H9 (cell line): Measurements from ENCODE around the gene ADAMTS18. TPM values are rescaled to one million over a fixed set of nuclear protein-coding genes. Genes with fewer than 3 reads are reported as not detected.

ENCODE experiments used
- DNase-seq: peaks from one replicate; pipeline ENCODE4 v3.0.0-alpha.2; 2017
- H2AFZ ChIP-seq: one replicate; pipeline ENCODE4 v1.6.1; 2013; ENCODE audit warnings: mild to moderate bottlenecking, low read length, control low read depth, moderate library complexity
- H2AK5ac ChIP-seq: 2 replicates; pipeline ENCODE4 v1.6.1; 2013; ENCODE audit warnings: low read length, control low read depth, mixed read lengths; ENCODE audit not compliant: insufficient read length
- H2BK120ac ChIP-seq: one replicate; pipeline ENCODE4 v1.6.1; 2013; ENCODE audit warnings: low read depth, mild to moderate bottlenecking, low read length, control low read depth, inconsistent platforms; ENCODE audit not compliant: poor library complexity, severe bottlenecking
- H2BK12ac ChIP-seq: 2 replicates; pipeline ENCODE4 v1.6.1; 2013; ENCODE audit warnings: low read length, control low read depth, mixed read lengths, low read depth; ENCODE audit not compliant: insufficient read length
- H2BK15ac ChIP-seq: 2 replicates; pipeline ENCODE4 v1.6.1; 2013; ENCODE audit warnings: low read depth, low read length, control low read depth
- H2BK20ac ChIP-seq: one replicate; pipeline ENCODE4 v1.6.1; 2013; ENCODE audit warnings: low read depth, mild to moderate bottlenecking, low read length, control low read depth, inconsistent platforms; ENCODE audit not compliant: poor library complexity, severe bottlenecking
- H2BK5ac ChIP-seq: 2 replicates; pipeline ENCODE4 v1.6.1; 2013; ENCODE audit warnings: low read length, control low read depth, mixed read lengths; ENCODE audit not compliant: insufficient read length
- H3K14ac ChIP-seq: 2 replicates; pipeline ENCODE4 v1.6.1; 2013; ENCODE audit warnings: low read length, control low read depth; ENCODE audit not compliant: insufficient read depth
- H3K18ac ChIP-seq: 2 replicates; pipeline ENCODE4 v1.6.1; 2013; ENCODE audit warnings: low read depth, mild to moderate bottlenecking, mixed read lengths, low read length, control low read depth; ENCODE audit not compliant: insufficient read length
- H3K23ac ChIP-seq: 2 replicates; pipeline ENCODE4 v1.6.1; 2013; ENCODE audit warnings: low read length, control low read depth, mixed read lengths, low read depth; ENCODE audit not compliant: insufficient read length
- H3K23me2 ChIP-seq: 2 replicates; pipeline ENCODE4 v1.6.1; 2013; ENCODE audit warnings: low read depth, mild to moderate bottlenecking, mixed read lengths, low read length, control low read depth; ENCODE audit not compliant: insufficient read length, poor library complexity, severe bottlenecking
- H3K27ac ChIP-seq: 2 replicates; pipeline ENCODE4 v1.5.1; 2013; ENCODE audit warnings: low read length, control low read depth, mixed read lengths, low read depth; ENCODE audit not compliant: insufficient read length
- H3K27me3 ChIP-seq: 2 replicates; pipeline ENCODE4 v1.6.1; 2013; ENCODE audit warnings: low read length, control low read depth, inconsistent platforms; ENCODE audit not compliant: insufficient read depth
- H3K4ac ChIP-seq: 2 replicates; pipeline ENCODE4 v1.6.1; 2013; ENCODE audit warnings: low read depth, mild to moderate bottlenecking, control low read depth, inconsistent platforms, low read length, moderate library complexity
- H3K4me1 ChIP-seq: 2 replicates; pipeline ENCODE4 v1.6.1; 2013; ENCODE audit warnings: low read length, control low read depth, inconsistent platforms; ENCODE audit not compliant: insufficient read depth
- H3K4me2 ChIP-seq: 2 replicates; pipeline ENCODE4 v1.6.1; 2013; ENCODE audit warnings: low read length, control low read depth, mixed read lengths; ENCODE audit not compliant: insufficient read length, insufficient read depth
- H3K56ac ChIP-seq: 2 replicates; pipeline ENCODE4 v1.6.1; 2013; ENCODE audit warnings: low read depth, mild to moderate bottlenecking, mixed read lengths, low read length, control low read depth; ENCODE audit not compliant: insufficient read length
- H3K79me1 ChIP-seq: 2 replicates; pipeline ENCODE4 v1.6.1; 2013; ENCODE audit warnings: low read depth, mild to moderate bottlenecking, moderate library complexity, low read length, control low read depth, inconsistent platforms; ENCODE audit not compliant: insufficient read depth, poor library complexity, severe bottlenecking
- H3K79me2 ChIP-seq: 2 replicates; pipeline ENCODE4 v1.6.1; 2013; ENCODE audit warnings: low read length, control low read depth, inconsistent platforms; ENCODE audit not compliant: insufficient read depth
- H3K9ac ChIP-seq: 2 replicates; pipeline ENCODE4 v1.6.1; 2013; ENCODE audit warnings: low read length, control low read depth, mixed read lengths; ENCODE audit not compliant: insufficient read length; ENCODE audit errors: extremely low read depth
- H3K9me3 ChIP-seq: one replicate; pipeline ENCODE4 v1.6.1; 2013; ENCODE audit warnings: low read depth, low read length, inconsistent platforms; ENCODE audit not compliant: control insufficient read depth
- H3T11ph ChIP-seq: one replicate; pipeline ENCODE4 v1.6.1; 2013; ENCODE audit warnings: mild to moderate bottlenecking, low read length, control low read depth, inconsistent platforms
- H4K20me1 ChIP-seq: one replicate; pipeline ENCODE4 v1.6.1; 2013; ENCODE audit not compliant: control insufficient read depth, insufficient read length, insufficient read depth
- H4K5ac ChIP-seq: 2 replicates; pipeline ENCODE4 v1.6.1; 2013; ENCODE audit warnings: low read depth, mild to moderate bottlenecking, mixed read lengths, low read length, control low read depth; ENCODE audit not compliant: insufficient read length
- H4K8ac ChIP-seq: replicated peaks from 2 replicates; pipeline ENCODE4 v1.6.1; 2013; ENCODE audit warnings: low read length, control low read depth, mixed read lengths, low read depth; ENCODE audit not compliant: insufficient read length
- H4K91ac ChIP-seq: 2 replicates; pipeline ENCODE4 v1.6.1; 2013; ENCODE audit warnings: low read depth, mild to moderate bottlenecking, moderate library complexity, mixed read lengths, low read length, control low read depth; ENCODE audit not compliant: insufficient read length
- H3K27ac Mint-ChIP-seq, 3 experiments: 2 replicates in 2 of 3; 3 replicates in 1 of 3; pipeline ENCODE4 v1.8.0; 2020 to 2021; ENCODE audit warnings: mixed read lengths in 3 of 3, mild to moderate bottlenecking in 1 of 3, moderate library complexity in 1 of 3
- H3K27me3 Mint-ChIP-seq: 2 replicates; pipeline ENCODE4 v1.8.0; 2021; ENCODE audit warnings: low read depth, mild to moderate bottlenecking, moderate library complexity, mixed read lengths
- H3K36me3 Mint-ChIP-seq, 3 experiments: 2 replicates in 2 of 3; 3 replicates in 1 of 3; pipeline ENCODE4 v1.8.0; 2020 to 2021; ENCODE audit warnings: low read depth in 3 of 3, mixed read lengths in 3 of 3; ENCODE audit not compliant: insufficient read depth in 1 of 3
- H3K4me1 Mint-ChIP-seq, 2 experiments: 2 replicates each; pipeline ENCODE4 v1.8.0; 2020; ENCODE audit warnings: mixed read lengths in 2 of 2
- H3K4me3 Mint-ChIP-seq, 2 experiments: 2 replicates in 1 of 2; 3 replicates in 1 of 2; pipeline ENCODE4 v1.8.0; 2020 to 2021; ENCODE audit warnings: mild to moderate bottlenecking in 2 of 2, mixed read lengths in 2 of 2, moderate library complexity in 1 of 2
- H3K9me3 Mint-ChIP-seq, 2 experiments: 2 replicates in 1 of 2; 3 replicates in 1 of 2; pipeline ENCODE4 v1.8.0; 2020; ENCODE audit warnings: mild to moderate bottlenecking in 2 of 2, mixed read lengths in 2 of 2, moderate library complexity in 1 of 2
- CTCF ChIP-seq: fragments of 200-600 bp; sonication (generic); conservative IDR thresholded peaks from 3 replicates; pipeline ENCODE4 v1.8.0; 2021; ENCODE audit warnings: antibody characterized with exemption, mild to moderate bottlenecking
- WGBS: extraction: QIAGEN DNeasy Blood & Tissue Kit; methylation state at CpG from one replicate; pipeline ENCODE4 v1.1.7; 2013; ENCODE audit warnings: missing lambda C conversion rate, low lambda C conversion rate, mixed read lengths; ENCODE audit not compliant: insufficient read length; ENCODE audit errors: extremely low coverage; 5-methylcytosine and 5-hydroxymethylcytosine counted together
- total RNA-seq: library from RNA; stranded (reverse); gene quantifications from 2 replicates; pipeline ENCODE4 v1.2.1, GENCODE V29; 2021

Gene ADAMTS18
- total RNA-seq, 1 experiment from 2014 or later = 0.07 TPM

GRCh38 chr16:77439106-77439505, 4.3 kb upstream of the ADAMTS18 start:
- H3K4me3 Mint-ChIP-seq = no peak overlapping the region
- peaks cover 20 to 22% of the 10 kb centered on the region in 2 experiments for H3K4me1 Mint-ChIP-seq

More at GRCh38 chr16:77439106-77439505, 4.3 kb upstream of the ADAMTS18 start:
- Histone ChIP-seq H4K5ac (no peak overlapping the region), H2AFZ (no peak overlapping the region), H3K14ac (no peak overlapping the region), H3K27me3 (peaks cover 5% of the 10 kb centered on the region; the same call in 1 of the 2 replicates), H2BK20ac (no peak overlapping the region), H3K79me2 (no peaks in the 10 kb centered on the region), H3K9ac (no peak overlapping the region), H3K27ac (no peak overlapping the region), H4K91ac (no peak overlapping the region), H3K56ac (no peak overlapping the region), H4K8ac (no peak overlapping the region), H3K23me2 (peaks cover 10% of the 10 kb centered on the region), H3K4me1 (0 out of 2 replicates have a peak, but pooled peaks cover 8% of the 10 kb centered on the region), H3K4ac (no peak overlapping the region), H2BK15ac (no peak overlapping the region), H3K9me3 (no peaks in the 10 kb centered on the region), H3K4me2 (no peak overlapping the region), H3T11ph (no peak overlapping the region), H2BK5ac (no peak overlapping the region), H3K79me1 (no peaks in the 10 kb centered on the region), H2BK120ac (no peak overlapping the region), H2BK12ac (no peak overlapping the region), H4K20me1 (no peaks in the 10 kb centered on the region), H2AK5ac (no peak overlapping the region), H3K23ac (no peak overlapping the region), H3K18ac (no peak overlapping the region)
- Mint-ChIP-seq H3K9me3 (no peaks in the 10 kb centered on the region), H3K27ac (no peak overlapping the region), H3K36me3 (no peaks in the 10 kb centered on the region), H3K27me3 (peaks cover 35% of the 10 kb centered on the region)
- WGBS = no CpG with 5 or more reads among the region's 3 CpGs
- TF ChIP-seq CTCF = no peak
- no peak for DNase-seq
